Neural crest cell (in vitro differentiated cells): ENCODE results near the gene PTH1R. TPM values are rescaled to one million over a fixed set of nuclear protein-coding genes. Genes with fewer than 3 reads are reported as not detected.

Experiments
- DNase-seq: peaks from one replicate; pipeline ENCODE4 v3.0.0; 2021; ENCODE audit warnings: low read depth, mixed read lengths, low spot score
- H3K27ac Mint-ChIP-seq: one replicate; pipeline ENCODE4 v1.8.0; 2021; ENCODE audit warnings: mild to moderate bottlenecking, mixed read lengths; ENCODE audit not compliant: unreplicated experiment
- H3K27me3 Mint-ChIP-seq: 2 replicates; pipeline ENCODE4 v1.8.0; 2021; ENCODE audit warnings: low read depth, mild to moderate bottlenecking, mixed read lengths
- H3K36me3 Mint-ChIP-seq: 2 replicates; pipeline ENCODE4 v1.8.0; 2021; ENCODE audit warnings: low read depth, mild to moderate bottlenecking, mixed read lengths
- H3K4me1 Mint-ChIP-seq: 2 replicates; pipeline ENCODE4 v1.8.0; 2021; ENCODE audit warnings: mixed read lengths
- H3K4me3 Mint-ChIP-seq: one replicate; pipeline ENCODE4 v1.8.0; 2021; ENCODE audit warnings: mild to moderate bottlenecking, mixed read lengths
- H3K9me3 Mint-ChIP-seq: 2 replicates; pipeline ENCODE4 v1.8.0; 2021; ENCODE audit warnings: mixed read lengths
- CTCF ChIP-seq: fragments of 200-600 bp; sonication (generic); conservative IDR thresholded peaks from 2 replicates; pipeline ENCODE4 v1.5.0; 2021; ENCODE audit warnings: antibody characterized with exemption, mild to moderate bottlenecking
- total RNA-seq: library from RNA; stranded (reverse); gene quantifications from 2 replicates; pipeline ENCODE4 v1.2.1, GENCODE V29; 2021

The PTH1R gene
- total RNA-seq, 1 donor from 2014 or later = 0.14 TPM

- Mint-ChIP-seq H3K4me3 (no peak overlapping the region), H3K27ac (no peak overlapping the region), H3K9me3 (peaks cover 7% of the 10 kb centered on the region), H3K4me1 (no peaks in the 10 kb centered on the region), H3K36me3 (peaks cover 33% of the 10 kb centered on the region), H3K27me3 (no peaks in the 10 kb centered on the region)
- TF ChIP-seq CTCF = no peak
- no peak for DNase-seq
These were observed 44.4 kb downstream of the PTH1R start for GRCh38 chr3:46921871-46922271.

GRCh38 chr3:46922426-46922825, 44.9 kb downstream of the PTH1R start:
- H3K27me3 Mint-ChIP-seq = no peaks in the 10 kb centered on the region
- TF ChIP-seq CTCF = no peak
- H3K36me3 Mint-ChIP-seq = peaks cover 27% of the 10 kb centered on the region
- no peaks in the 10 kb centered on the region for H3K4me1 Mint-ChIP-seq
- H3K27ac Mint-ChIP-seq = no peak overlapping the region
- H3K9me3 Mint-ChIP-seq = peaks cover 7% of the 10 kb centered on the region
- no peak overlapping the region for H3K4me3 Mint-ChIP-seq
- no peak for DNase-seq

GRCh38 chr3:46922871-46923558, 45.5 kb downstream of the PTH1R start:
- TF ChIP-seq CTCF = no peak
- Mint-ChIP-seq H3K36me3 (peaks cover 22% of the 10 kb centered on the region), H3K9me3 (peaks cover 3% of the 10 kb centered on the region), H3K27ac (no peak overlapping the region), H3K4me3 (no peak overlapping the region), H3K4me1 (no peaks in the 10 kb centered on the region), H3K27me3 (no peaks in the 10 kb centered on the region)
- no peak for DNase-seq

GRCh38 chr3:46923559-46924350, 46.2 kb downstream of the PTH1R start:
- Mint-ChIP-seq H3K36me3 (peaks cover 18% of the 10 kb centered on the region), H3K27me3 (no peaks in the 10 kb centered on the region), H3K4me3 (no peak overlapping the region), H3K27ac (no peak overlapping the region), H3K4me1 (no peaks in the 10 kb centered on the region), H3K9me3 (no peaks in the 10 kb centered on the region)
- peak; percentile 82 for TF ChIP-seq CTCF
- DNase-seq = peak; percentile 34

- no peaks in the 10 kb centered on the region for H3K4me1 Mint-ChIP-seq
- no peaks in the 10 kb centered on the region for H3K27me3 Mint-ChIP-seq
- no peaks in the 10 kb centered on the region for H3K9me3 Mint-ChIP-seq
- H3K27ac Mint-ChIP-seq = no peak overlapping the region
- TF ChIP-seq CTCF = no peak
- H3K4me3 Mint-ChIP-seq = no peak overlapping the region
- DNase-seq = no peak
- peaks cover 11% of the 10 kb centered on the region for H3K36me3 Mint-ChIP-seq
These were observed 47.5 kb downstream of the PTH1R start for GRCh38 chr3:46924921-46925584.
